SU-DHL-6 (cell line): ENCODE data around the gene DACH2.

Experiments used
- H2AFZ ChIP-seq: fragments of 200-600 bp; sonication (generic); 2 replicates; pipeline ENCODE4 v1.6.1; 2014; ENCODE audit warnings: low read depth, mild to moderate bottlenecking, moderate library complexity, mixed read lengths, antibody characterized with exemption, low read length; ENCODE audit not compliant: severe bottlenecking
- H3F3A ChIP-seq: fragments of 200-600 bp; shearing (Covaris generic); 2 replicates; pipeline ENCODE4 v1.6.0; 2016; ENCODE audit warnings: antibody characterized with exemption, mild to moderate bottlenecking; ENCODE audit not compliant: insufficient read depth
- H3K27ac ChIP-seq: fragments of 200-600 bp; sonication (generic); 2 replicates; pipeline ENCODE4 v1.5.1; 2016; ENCODE audit warnings: low read depth, mild to moderate bottlenecking, low read length, moderate library complexity, mixed read lengths
- H3K27me3 ChIP-seq: fragments of 200-600 bp; sonication (generic), shearing (Covaris generic); 2 replicates; pipeline ENCODE4 v1.6.0; 2014; ENCODE audit warnings: mild to moderate bottlenecking, low read length
- H3K36me3 ChIP-seq: fragments of 200-600 bp; sonication (generic); 2 replicates; pipeline ENCODE4 v1.6.1; 2014; ENCODE audit warnings: mild to moderate bottlenecking, low read length, mixed read lengths
- H3K4me2 ChIP-seq: fragments of 300-600, 200-600 bp; shearing (Covaris generic), sonication (generic); 2 replicates; pipeline ENCODE4 v1.6.0; 2014; ENCODE audit warnings: low read length, low read depth, mild to moderate bottlenecking; ENCODE audit not compliant: poor library complexity, severe bottlenecking
- H3K4me3 ChIP-seq: fragments of 200-600 bp; sonication (generic); 2 replicates; pipeline ENCODE4 v1.5.1; 2014; ENCODE audit warnings: antibody characterized with exemption, low read length, mild to moderate bottlenecking, mixed read lengths; ENCODE audit not compliant: insufficient read depth, poor library complexity, severe bottlenecking
- H3K79me2 ChIP-seq: fragments of 200-600 bp; sonication (generic); 2 replicates; pipeline ENCODE4 v1.6.1; 2014; ENCODE audit warnings: mild to moderate bottlenecking, low read length, moderate library complexity; ENCODE audit not compliant: insufficient read depth
- H3K9ac ChIP-seq: fragments of 200-600 bp; sonication (generic); 2 replicates; pipeline ENCODE4 v1.7.0; 2014; ENCODE audit warnings: mild to moderate bottlenecking, low read length
- H3K9me2 ChIP-seq: fragments of 200-600 bp; sonication (generic); replicated peaks from 2 replicates; pipeline ENCODE4 v1.6.1; 2014; ENCODE audit warnings: low read length; ENCODE audit not compliant: insufficient read depth
- H3K9me3 ChIP-seq: fragments of 200-600 bp; sonication (generic); 2 replicates; pipeline ENCODE4 v1.6.1; 2014; ENCODE audit warnings: low read length, mixed read lengths; ENCODE audit not compliant: insufficient read depth
- H4K20me1 ChIP-seq: fragments of 200-600 bp; sonication (generic); 2 replicates; pipeline ENCODE4 v1.6.1; 2014; ENCODE audit warnings: low read depth, mild to moderate bottlenecking, antibody characterized with exemption, low read length, moderate library complexity, mixed read lengths
- CTCF ChIP-seq: fragments of 200-600 bp; sonication (generic); IDR thresholded peaks from one replicate; pipeline ENCODE4 v1.5.1; 2017; ENCODE audit warnings: antibody characterized with exemption, mild to moderate bottlenecking, low read length, moderate library complexity; ENCODE audit not compliant: insufficient read depth, poor library complexity, severe bottlenecking
- EZH2phosphoT487 ChIP-seq: fragments of 200-600 bp; sonication (generic), shearing (Covaris generic); conservative IDR thresholded peaks from 2 replicates; pipeline ENCODE4 v1.6.1; 2018; ENCODE audit warnings: mild to moderate bottlenecking, antibody characterized with exemption, low read length, moderate library complexity, mixed read lengths

Gene DACH2

DNA sequence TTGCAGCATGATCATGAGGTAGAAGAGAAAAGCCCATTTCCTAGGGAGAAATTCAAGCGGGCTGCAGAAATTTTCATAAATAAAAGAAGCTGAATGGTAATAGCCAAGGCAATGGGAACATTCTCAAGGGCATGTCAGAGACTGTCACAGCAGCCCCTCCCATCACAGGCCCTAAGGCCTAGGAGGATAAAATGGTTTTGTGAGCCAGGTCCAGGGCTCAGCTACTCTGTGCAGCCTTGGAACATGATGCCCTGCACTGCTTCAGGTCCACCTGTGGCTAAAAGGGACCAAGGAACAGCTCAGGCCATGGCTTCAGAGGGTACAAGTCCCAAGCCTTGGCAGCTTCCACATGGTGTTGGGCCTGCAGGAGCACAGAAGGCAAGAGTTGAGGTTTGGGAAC lies 93.3 kb downstream of the DACH2 start:
- no peak overlapping the region for H3K9ac ChIP-seq
- H3F3A ChIP-seq = no peaks in the 10 kb centered on the region
- H3K27ac ChIP-seq = no peak overlapping the region
- H3K79me2 ChIP-seq = no peaks in the 10 kb centered on the region
- no peaks in the 10 kb centered on the region for H4K20me1 ChIP-seq
- H3K36me3 ChIP-seq = no peaks in the 10 kb centered on the region
- H2AFZ ChIP-seq = no peak overlapping the region
- H3K27me3 ChIP-seq = no peaks in the 10 kb centered on the region
- no peak overlapping the region for H3K4me2 ChIP-seq
- H3K9me3 ChIP-seq = no peaks in the 10 kb centered on the region
- TF ChIP-seq CTCF (no peak), EZH2phosphoT487 (no peak)
- no peaks in the 10 kb centered on the region for H3K9me2 ChIP-seq
- no peak overlapping the region for H3K4me3 ChIP-seq

- Histone ChIP-seq H3K79me2 (no peaks in the 10 kb centered on the region), H2AFZ (no peak overlapping the region), H3K27ac (no peak overlapping the region), H3K4me2 (no peak overlapping the region), H3K4me3 (no peak overlapping the region), H3K27me3 (no peaks in the 10 kb centered on the region), H3F3A (no peaks in the 10 kb centered on the region), H3K9ac (no peak overlapping the region), H3K9me3 (no peaks in the 10 kb centered on the region), H3K36me3 (no peaks in the 10 kb centered on the region), H3K9me2 (no peaks in the 10 kb centered on the region), H4K20me1 (no peaks in the 10 kb centered on the region)
- TF ChIP-seq CTCF = no peak
- no peak for TF ChIP-seq EZH2phosphoT487
These were observed 115.3 kb downstream of the DACH2 start for GRCh38 chrX:86263526-86263925.

DNA sequence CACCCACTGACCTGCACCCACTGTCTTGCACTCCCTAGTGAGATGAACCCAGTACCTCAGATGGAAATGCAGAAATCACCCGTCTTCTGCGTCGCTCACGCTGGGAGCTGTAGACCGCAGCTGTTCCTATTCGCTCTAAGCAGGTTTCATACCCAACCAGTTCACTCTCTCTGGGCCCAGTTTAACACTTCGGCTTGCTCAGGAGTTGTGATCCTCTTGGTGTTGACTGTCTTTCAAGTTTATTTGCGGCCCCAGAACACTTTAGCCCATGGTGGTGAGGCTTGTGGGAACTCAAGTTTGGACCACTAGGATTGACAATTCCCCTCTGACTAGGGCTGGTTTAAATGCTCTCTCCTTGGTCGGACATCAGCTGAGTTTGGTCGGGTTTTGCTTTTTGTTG lies 147.0 kb downstream of the DACH2 start:
- TF ChIP-seq EZH2phosphoT487 = no peak
- TF ChIP-seq CTCF = no peak
- Histone ChIP-seq H3K9me3 (no peaks in the 10 kb centered on the region), H3K9ac (no peak overlapping the region), H3K79me2 (no peaks in the 10 kb centered on the region), H3K27me3 (no peaks in the 10 kb centered on the region), H4K20me1 (no peaks in the 10 kb centered on the region), H3K4me2 (no peak overlapping the region), H3K36me3 (no peaks in the 10 kb centered on the region), H3K9me2 (no peaks in the 10 kb centered on the region), H3K4me3 (no peak overlapping the region), H3F3A (no peaks in the 10 kb centered on the region), H3K27ac (no peak overlapping the region), H2AFZ (no peak overlapping the region)

DNA sequence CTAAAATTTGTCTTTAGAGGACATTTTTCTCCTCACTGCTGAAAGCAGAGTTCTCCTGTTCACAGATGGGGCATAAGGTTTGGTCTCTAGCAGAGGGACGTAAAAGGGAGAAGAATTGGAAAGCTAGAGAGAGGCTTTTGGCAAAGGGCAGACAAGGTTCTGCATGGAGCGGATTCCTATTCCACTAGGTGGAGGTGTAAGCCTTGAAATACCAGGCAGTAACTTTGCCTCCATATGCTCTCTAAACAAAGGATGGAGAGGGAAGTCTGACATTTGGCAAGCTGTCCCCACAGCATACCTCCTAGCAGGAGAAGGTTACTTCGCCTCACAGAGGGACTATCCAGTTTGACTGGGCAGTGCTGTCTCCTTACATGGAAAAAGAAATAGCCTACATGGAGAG lies 174.7 kb downstream of the DACH2 start:
- no peak for TF ChIP-seq EZH2phosphoT487
- no peak for TF ChIP-seq CTCF
- H3K36me3 ChIP-seq = no peaks in the 10 kb centered on the region
- H4K20me1 ChIP-seq = no peaks in the 10 kb centered on the region
- no peak overlapping the region for H3K9ac ChIP-seq
- no peaks in the 10 kb centered on the region for H3K27me3 ChIP-seq
- H3K79me2 ChIP-seq = no peaks in the 10 kb centered on the region
- no peak overlapping the region for H2AFZ ChIP-seq
- H3K9me2 ChIP-seq = no peaks in the 10 kb centered on the region
- no peak overlapping the region for H3K4me2 ChIP-seq
- no peak overlapping the region for H3K27ac ChIP-seq
- H3F3A ChIP-seq = no peaks in the 10 kb centered on the region
- no peak overlapping the region for H3K4me3 ChIP-seq
- H3K9me3 ChIP-seq = no peaks in the 10 kb centered on the region
